CD4-positive, alpha-beta T cell (primary cell): ENCODE results near the gene LYST. TPM values are rescaled to one million over a fixed set of nuclear protein-coding genes. Genes with fewer than 3 reads are reported as not detected.

Experiments used
- ATAC-seq: fragments of 200-7000 bp; cut with Tn5 transposase; one replicate; pipeline ENCODE4 v1.10.0; 2022; ENCODE audit warnings: mild to moderate bottlenecking; ENCODE audit not compliant: poor library complexity
- CTCF ChIA-PET: fragments of 350-600 bp; sonication (Branson Sonifier 250); formaldehyde crosslinking; loops from one replicate; lab custom pipeline; 2021; ENCODE audit warnings: antibody characterized with exemption, inconsistent platforms; lab: Charles Lee
- POLR2A ChIA-PET: fragments of 350-600 bp; sonication (Branson Sonifier 250); formaldehyde crosslinking; loops from one replicate; lab custom pipeline; 2021; ENCODE audit warnings: antibody characterized with exemption, inconsistent platforms; lab: Charles Lee
- DNase-seq, 14 experiments: peaks; one replicate each; pipeline ENCODE4 v3.0.0-alpha.2; 2013 to 2020; ENCODE audit warnings: mixed read lengths in 2 of 14
- H3K27ac ChIP-seq, 2 donors: one replicate each; pipeline versions ENCODE4 v1.5.1 to v1.7.0; 2013; ENCODE audit warnings: low read length in 2 of 2, low read depth in 1 of 2, mild to moderate bottlenecking in 1 of 2
- H3K27me3 ChIP-seq, 2 experiments: 1 replicate in 1 of 2; 2 replicates in 1 of 2; pipeline versions ENCODE4 v1.6.1 to v1.7.0; 2013; ENCODE audit warnings: low read length in 2 of 2, control low read depth in 1 of 2, mild to moderate bottlenecking in 1 of 2, moderate library complexity in 1 of 2; ENCODE audit not compliant: insufficient read depth in 2 of 2, control insufficient read depth in 1 of 2
- H3K36me3 ChIP-seq: one replicate; pipeline ENCODE4 v1.6.1; 2013; ENCODE audit warnings: low read length, control low read depth; ENCODE audit not compliant: insufficient read depth
- H3K4me1 ChIP-seq: one replicate; pipeline ENCODE4 v1.6.1; 2013; ENCODE audit warnings: low read length, control low read depth; ENCODE audit not compliant: insufficient read depth
- H3K4me3 ChIP-seq: one replicate; pipeline ENCODE4 v1.5.1; 2013; ENCODE audit warnings: mild to moderate bottlenecking, low read length, moderate library complexity
- H3K9me3 ChIP-seq, 2 experiments: 1 replicate in 1 of 2; 2 replicates in 1 of 2; pipeline versions ENCODE4 v1.6.1 to v1.7.0; 2013; ENCODE audit warnings: low read length in 2 of 2, mild to moderate bottlenecking in 2 of 2, control low read depth in 1 of 2, moderate library complexity in 1 of 2; ENCODE audit not compliant: control insufficient read depth in 1 of 2, insufficient read depth in 1 of 2
- H3K27ac Mint-ChIP-seq: one replicate; pipeline ENCODE4 v1.8.0; 2020; ENCODE audit warnings: mixed read lengths
- H3K27me3 Mint-ChIP-seq: one replicate; pipeline ENCODE4 v1.8.0; 2021; ENCODE audit warnings: mixed read lengths
- H3K36me3 Mint-ChIP-seq: one replicate; pipeline ENCODE4 v1.8.0; 2021; ENCODE audit warnings: low read depth, mixed read lengths
- H3K4me1 Mint-ChIP-seq: one replicate; pipeline ENCODE4 v1.8.0; 2021; ENCODE audit warnings: low read depth, mixed read lengths
- H3K4me3 Mint-ChIP-seq: one replicate; pipeline ENCODE4 v1.8.0; 2020; ENCODE audit warnings: mild to moderate bottlenecking, mixed read lengths
- H3K9me3 Mint-ChIP-seq: one replicate; pipeline ENCODE4 v1.8.0; 2020; ENCODE audit warnings: mixed read lengths
- intact Hi-C, 2 experiments: fragments of 100-400 bp; cut with DNase I in 1 of 2; cut with micrococcal nuclease in 1 of 2; formaldehyde crosslinking; loops; one replicate each; pipeline versions ENCODE4 v1.15.1 to v1.9.0; 2023 to 2025; cut with DNase I, micrococcal nuclease
- total RNA-seq, 174 experiments: library from RNA in 2 of 174; stranded (reverse) in 2 of 174; gene quantifications; one replicate each; pipeline ENCODE4 v1.2.3 and lab custom pipeline; 2021 to 2026
- TF ChIP-seq, protein P1 (sequence below): fragments of 200-600 bp; IDR thresholded peaks from one replicate; pipeline ENCODE4 v1.8.0; 2022; ENCODE audit warnings: antibody characterized with exemption, mild to moderate bottlenecking

LYST gene
- total RNA-seq, 2 experiments from 2014 or later: 24.9 to 26.8 TPM

DNA sequence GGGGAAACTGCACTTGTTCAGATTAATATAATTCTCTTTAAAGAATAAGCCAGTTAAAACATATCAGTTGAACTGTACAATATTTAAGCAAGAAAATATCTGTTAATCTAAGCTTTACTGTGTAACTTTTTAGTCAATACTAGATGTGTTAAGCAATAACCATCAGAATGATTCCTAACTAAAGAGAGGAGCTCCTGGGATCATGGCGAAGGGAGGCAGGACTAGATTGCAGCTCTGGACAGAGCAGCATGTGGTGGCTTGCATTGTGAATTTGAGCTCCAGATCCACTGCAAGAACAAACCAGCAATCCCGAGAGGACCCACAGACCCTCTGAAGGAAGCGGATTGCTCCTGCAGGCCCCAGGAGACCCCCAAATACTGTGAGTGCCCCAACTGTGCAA, 21.9 kb downstream of the LYST start:
- Histone ChIP-seq H3K27me3 (no peaks in the 10 kb centered on the region), H3K9me3 (no peaks in the 10 kb centered on the region), H3K27ac (no peak overlapping the region), H3K4me3 (no peak overlapping the region), H3K36me3 (no peaks in the 10 kb centered on the region), H3K4me1 (peaks cover 11% of the 10 kb centered on the region)
- intact Hi-C loops: loop anchor here in 1 of 2 experiments (5.0 kb wide), 1 partner anchor 128 kb away; no protein-coding TSS in a partner anchor
- H3K36me3 Mint-ChIP-seq: no peaks in the 10 kb centered on the region
- no peaks in the 10 kb centered on the region for H3K27me3 Mint-ChIP-seq
- H3K9me3 Mint-ChIP-seq: no peaks in the 10 kb centered on the region
- TF ChIP-seq, protein P1, sequence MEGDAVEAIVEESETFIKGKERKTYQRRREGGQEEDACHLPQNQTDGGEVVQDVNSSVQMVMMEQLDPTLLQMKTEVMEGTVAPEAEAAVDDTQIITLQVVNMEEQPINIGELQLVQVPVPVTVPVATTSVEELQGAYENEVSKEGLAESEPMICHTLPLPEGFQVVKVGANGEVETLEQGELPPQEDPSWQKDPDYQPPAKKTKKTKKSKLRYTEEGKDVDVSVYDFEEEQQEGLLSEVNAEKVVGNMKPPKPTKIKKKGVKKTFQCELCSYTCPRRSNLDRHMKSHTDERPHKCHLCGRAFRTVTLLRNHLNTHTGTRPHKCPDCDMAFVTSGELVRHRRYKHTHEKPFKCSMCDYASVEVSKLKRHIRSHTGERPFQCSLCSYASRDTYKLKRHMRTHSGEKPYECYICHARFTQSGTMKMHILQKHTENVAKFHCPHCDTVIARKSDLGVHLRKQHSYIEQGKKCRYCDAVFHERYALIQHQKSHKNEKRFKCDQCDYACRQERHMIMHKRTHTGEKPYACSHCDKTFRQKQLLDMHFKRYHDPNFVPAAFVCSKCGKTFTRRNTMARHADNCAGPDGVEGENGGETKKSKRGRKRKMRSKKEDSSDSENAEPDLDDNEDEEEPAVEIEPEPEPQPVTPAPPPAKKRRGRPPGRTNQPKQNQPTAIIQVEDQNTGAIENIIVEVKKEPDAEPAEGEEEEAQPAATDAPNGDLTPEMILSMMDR: no peak
- no peak overlapping the region for H3K4me3 Mint-ChIP-seq
- ChIA-PET CTCF (no interaction called here), POLR2A (interaction anchor here (1.5 kb wide), 1 partner anchor 340 kb away, joined by 3 read pairs; no protein-coding TSS in a partner anchor)
- DNase-seq (no peak), ATAC-seq (no peak)
- no peak overlapping the region for H3K27ac Mint-ChIP-seq
- H3K4me1 Mint-ChIP-seq: peaks cover 66% of the 10 kb centered on the region

DNA sequence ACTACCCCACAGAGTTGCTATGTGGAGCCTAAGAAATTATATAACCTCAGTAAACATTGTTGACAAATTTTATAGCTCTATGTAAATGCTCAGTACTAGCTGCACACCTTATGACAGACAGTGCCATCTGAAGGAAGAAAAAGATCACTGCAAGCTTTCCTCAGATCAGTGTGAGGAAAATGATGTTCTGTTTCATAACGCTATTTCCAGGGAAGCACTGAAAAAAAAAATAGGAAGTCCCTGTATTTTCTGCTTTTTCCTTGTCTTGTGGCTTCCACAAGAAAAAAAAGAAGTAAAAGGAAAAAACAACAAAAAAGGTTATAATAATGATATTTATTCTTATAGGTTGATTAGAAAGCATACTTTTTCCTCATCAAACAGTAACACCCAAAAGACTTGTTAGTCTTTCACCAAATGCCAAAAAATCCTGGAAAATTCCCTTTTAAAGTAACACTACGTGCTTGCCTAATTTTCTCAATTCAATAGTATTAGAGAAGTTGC, 23.2 kb downstream of the LYST start:
- TF ChIP-seq, protein P1: peak; percentile 37
- Mint-ChIP-seq H3K27me3 (no peaks in the 10 kb centered on the region), H3K36me3 (no peaks in the 10 kb centered on the region), H3K9me3 (no peaks in the 10 kb centered on the region), H3K27ac (no peak overlapping the region), H3K4me3 (no peak overlapping the region), H3K4me1 (peaks cover 54% of the 10 kb centered on the region)
- no peaks in the 10 kb centered on the region for H3K36me3 ChIP-seq
- H3K27me3 ChIP-seq: no peaks in the 10 kb centered on the region
- H3K4me3 ChIP-seq: no peak overlapping the region
- peak; percentile 78 for ATAC-seq
- ChIA-PET POLR2A (interaction anchor here (1.0 to 1.2 kb wide), 3 partner anchors 9 to 22 kb away, joined by 3 to 4 read pairs (median 3); no protein-coding TSS in a partner anchor), CTCF (interaction anchor here (0.9 to 1.8 kb wide), 6 partner anchors 10 to 128 kb away, joined by 3 to 11 read pairs (median 8); partner anchors contain the start of gene LYST)
- peaks cover 11% of the 10 kb centered on the region for H3K4me1 ChIP-seq
- intact Hi-C loops: no loop called here
- DNase-seq: peak in 3 of 14 experiments; percentile 47 to 50 (median 47)
- no peaks in the 10 kb centered on the region for H3K9me3 ChIP-seq
- H3K27ac ChIP-seq: no peak overlapping the region

DNA sequence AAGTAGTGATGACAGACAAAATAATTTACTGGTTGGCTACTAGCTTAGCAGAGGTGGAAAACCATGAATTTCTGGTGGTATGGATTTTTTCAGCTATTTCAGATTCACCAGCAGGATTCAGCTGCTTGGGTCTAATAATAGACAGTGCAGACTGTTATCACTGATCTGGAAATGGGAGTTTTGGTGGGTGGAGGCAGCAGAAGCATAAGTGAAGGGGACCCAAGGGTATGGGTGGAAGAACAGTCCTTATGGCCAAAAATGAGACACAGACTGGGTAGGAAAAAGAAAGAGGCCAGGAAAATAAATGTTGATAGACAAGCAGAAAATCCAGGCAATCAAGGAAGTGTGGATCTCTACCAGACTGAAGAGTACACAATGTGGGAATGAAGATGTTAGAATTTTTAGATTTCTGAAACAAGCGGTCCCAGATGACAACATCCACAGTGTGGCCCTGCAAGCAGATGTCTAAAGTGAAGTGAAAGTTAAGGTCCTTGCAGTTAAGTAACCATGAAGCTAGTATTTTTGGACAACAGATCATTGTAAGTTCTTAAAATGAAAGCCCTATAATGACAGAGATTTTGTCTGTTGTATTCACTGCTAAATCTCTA, 24.7 kb downstream of the LYST start:
- peaks cover 39% of the 10 kb centered on the region for H3K4me1 Mint-ChIP-seq
- H3K9me3 Mint-ChIP-seq: no peaks in the 10 kb centered on the region
- no peaks in the 10 kb centered on the region for H3K27me3 ChIP-seq
- H3K27me3 Mint-ChIP-seq: no peaks in the 10 kb centered on the region
- peaks cover 11% of the 10 kb centered on the region for H3K4me1 ChIP-seq
- H3K27ac Mint-ChIP-seq: no peak overlapping the region
- H3K27ac ChIP-seq: no peak overlapping the region
- no peaks in the 10 kb centered on the region for H3K36me3 Mint-ChIP-seq
- H3K4me3 ChIP-seq: no peak overlapping the region
- H3K36me3 ChIP-seq: no peaks in the 10 kb centered on the region
- POLR2A ChIA-PET: interaction anchor here (1.1 to 1.3 kb wide), 2 partner anchors 9 to 24 kb away, joined by 3 to 4 read pairs; no protein-coding TSS in a partner anchor
- intact Hi-C loops: no loop called here
- TF ChIP-seq, protein P1: no peak
- no peak overlapping the region for H3K4me3 Mint-ChIP-seq
- CTCF ChIA-PET: interaction anchor here (0.5 to 1.8 kb wide), 3 partner anchors 9 to 107 kb away, joined by 3 to 9 read pairs (median 8); partner anchors contain the start of gene LYST
- ATAC-seq (no peak), DNase-seq (no peak)
- no peaks in the 10 kb centered on the region for H3K9me3 ChIP-seq
